Fibroblast of lung (primary cell): ENCODE data around the gene ADNP2.
A peak's percentile ranks its signal among the peaks of the same experiment; 100 is the strongest.

Experiments
- CTCF ChIP-seq, 2 donors: IDR thresholded peaks in 1 of 2; conservative IDR thresholded peaks in 1 of 2; 1 replicate in 1 of 2; 2 replicates in 1 of 2; pipeline ENCODE4 v1.5.1; 2011 to 2012; ENCODE audit warnings: low read length in 2 of 2, control low read depth in 1 of 2, inconsistent platforms in 1 of 2, low read depth in 1 of 2, mild to moderate bottlenecking in 1 of 2
- EZH2 ChIP-seq: IDR thresholded peaks from 2 replicates; pipeline ENCODE4 v1.5.1; 2012; ENCODE audit warnings: low read length, control low read depth, mild to moderate bottlenecking; ENCODE audit errors: missing control alignments

GRCh38 chr18:80171054-80171872, 62.2 kb downstream of the ADNP2 start:
- TF ChIP-seq CTCF (conservative IDR thresholded peaks at IDR 0.05 in 1 of 2, IDR thresholded peaks at IDR 0.05 in 1 of 2; ENCODE audit: low read depth in 1 of 2, low read length in 2 of 2) (peak; percentile 83), EZH2 (no peak)
